T1000 (cell line): ENCODE results near the gene HHATL.

Experiments
- DNase-seq: peaks from one replicate; lab custom pipeline; 2025; ENCODE audit warnings: mixed read lengths; lab: John Stamatoyannopoulos, UW

Gene HHATL

DNA sequence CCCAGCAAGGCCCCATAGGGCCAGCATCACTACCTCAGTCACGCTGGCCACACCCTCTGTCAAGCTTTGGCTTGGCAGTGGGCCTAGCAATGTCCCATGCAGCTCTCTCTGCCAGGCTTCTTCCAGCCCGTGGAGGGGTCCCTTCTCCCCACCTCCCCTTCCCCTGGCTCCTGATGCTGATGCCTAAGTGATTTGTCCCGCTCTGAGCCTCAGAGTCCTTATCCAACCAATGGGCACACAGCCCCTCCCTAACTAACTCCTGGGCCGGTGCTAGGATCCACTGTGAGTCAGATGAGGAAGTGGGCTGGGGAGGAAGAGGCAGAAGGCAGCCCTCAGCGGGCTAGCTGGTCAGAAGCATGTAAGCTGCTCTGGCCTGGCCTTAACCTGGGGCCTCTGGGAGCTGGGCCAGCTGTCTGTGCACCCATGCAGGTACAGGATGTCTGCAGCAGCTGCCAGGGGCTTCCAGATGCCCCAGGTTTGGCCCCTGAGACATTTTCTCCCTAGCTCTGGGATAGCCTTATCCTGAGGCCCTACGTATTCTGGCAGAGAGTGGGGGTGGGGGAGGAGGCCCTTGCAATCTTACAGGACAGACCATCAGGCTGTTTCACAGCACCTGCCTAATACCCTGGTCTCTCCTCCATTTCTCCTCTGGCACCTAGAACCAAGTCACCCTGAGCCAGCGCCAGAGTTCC is 49.8 kb downstream of the HHATL start:
- DNase-seq, result peak; percentile 30

DNA sequence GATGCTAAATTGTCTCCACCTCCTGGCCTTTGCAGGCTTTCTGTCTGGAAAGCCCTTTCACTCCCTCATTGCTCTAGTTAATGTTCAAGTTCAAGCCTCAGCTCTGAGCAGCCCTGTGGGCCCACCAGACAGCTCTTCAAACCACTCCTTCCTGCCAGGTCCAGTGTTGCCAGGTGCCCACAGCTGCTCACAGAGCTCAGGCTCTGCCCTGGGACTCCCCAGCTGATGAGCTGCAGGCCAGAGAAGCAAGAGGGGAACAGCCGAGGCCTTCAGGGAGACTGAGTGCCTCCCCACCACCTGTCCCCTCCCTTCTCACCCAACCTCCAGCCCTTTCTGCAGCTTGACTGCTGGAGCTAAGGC is 50.4 kb downstream of the HHATL start:
- DNase-seq, result no peak

DNA sequence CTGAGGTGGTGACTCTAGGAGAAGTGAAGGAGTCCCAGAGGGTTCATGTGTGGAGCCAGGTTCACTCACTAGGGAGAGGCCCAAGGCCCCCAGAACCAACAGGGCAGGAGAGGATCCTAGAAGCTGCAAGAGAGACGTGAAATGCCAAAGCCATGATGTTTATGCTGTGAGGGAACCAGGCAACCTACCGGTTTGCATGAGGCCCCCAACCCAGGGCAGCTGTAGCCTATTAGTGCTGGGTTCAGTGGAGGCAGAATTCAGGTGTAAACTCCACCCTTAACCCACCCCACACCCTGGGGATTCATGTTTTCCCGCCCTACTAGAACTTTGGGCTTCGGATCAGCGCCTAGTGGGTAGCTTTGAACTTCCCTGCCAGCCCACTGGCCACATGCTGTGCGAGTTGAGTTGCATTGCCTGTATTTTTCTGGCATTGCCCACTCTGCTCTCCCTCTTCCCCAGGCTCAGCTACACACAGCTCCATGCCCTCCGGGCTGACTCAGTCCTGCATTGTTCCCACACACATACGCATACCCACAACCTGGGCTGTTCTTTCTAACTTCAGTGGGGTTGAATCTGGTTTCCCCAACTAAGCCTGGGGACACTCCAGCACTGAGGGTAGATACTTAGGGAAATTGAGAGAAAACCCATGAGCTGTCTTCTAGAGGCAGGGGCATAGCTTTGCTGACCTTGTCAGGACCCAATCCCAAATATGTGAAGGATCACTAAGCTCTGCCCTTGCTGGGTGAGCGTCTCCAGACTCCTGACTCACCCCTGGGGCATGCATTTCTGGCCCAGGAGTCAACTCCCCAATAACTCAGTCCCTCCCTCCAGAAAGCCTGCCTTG is 51.1 kb downstream of the HHATL start:
- DNase-seq, result peak; percentile 62

DNA sequence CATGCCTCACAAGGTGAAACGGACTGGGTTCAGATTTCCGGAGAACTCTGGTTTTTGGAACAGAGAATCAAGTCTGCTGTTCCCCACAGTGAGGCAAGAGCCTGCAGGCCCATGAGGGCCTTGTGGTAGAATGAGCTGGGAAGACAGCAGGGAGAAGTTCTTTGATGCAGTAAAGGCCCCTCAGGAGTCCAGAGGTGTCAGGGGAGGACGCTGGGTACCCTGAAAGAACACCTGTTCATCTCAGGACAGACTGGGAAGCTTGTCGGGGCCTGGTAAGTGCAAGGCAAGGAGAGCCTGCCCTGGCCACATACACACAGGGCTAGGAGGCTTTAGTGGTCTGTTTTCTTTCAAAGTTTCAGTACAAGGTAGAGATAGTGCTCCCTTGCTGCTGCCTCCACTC is 52.8 kb downstream of the HHATL start:
- no peak for DNase-seq

DNA sequence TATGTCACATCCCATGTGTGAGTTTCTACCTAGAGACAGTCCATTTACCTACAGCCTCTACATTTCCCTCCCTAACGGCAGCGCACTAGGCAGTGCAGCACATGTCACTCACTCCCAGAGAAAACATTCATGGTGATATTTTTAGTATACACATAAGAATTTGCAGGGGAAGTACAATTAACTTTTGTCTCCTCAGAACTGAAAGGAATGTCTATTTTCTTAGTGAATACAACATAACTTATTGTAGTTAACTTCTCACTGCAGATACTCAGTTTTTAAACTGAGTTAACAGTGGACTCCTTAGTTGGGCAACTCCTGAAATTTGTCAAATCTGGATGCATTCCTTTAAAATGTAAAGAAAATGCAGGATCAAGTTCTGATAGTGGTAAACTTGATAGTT is 53.6 kb downstream of the HHATL start:
- DNase-seq, result no peak

DNA sequence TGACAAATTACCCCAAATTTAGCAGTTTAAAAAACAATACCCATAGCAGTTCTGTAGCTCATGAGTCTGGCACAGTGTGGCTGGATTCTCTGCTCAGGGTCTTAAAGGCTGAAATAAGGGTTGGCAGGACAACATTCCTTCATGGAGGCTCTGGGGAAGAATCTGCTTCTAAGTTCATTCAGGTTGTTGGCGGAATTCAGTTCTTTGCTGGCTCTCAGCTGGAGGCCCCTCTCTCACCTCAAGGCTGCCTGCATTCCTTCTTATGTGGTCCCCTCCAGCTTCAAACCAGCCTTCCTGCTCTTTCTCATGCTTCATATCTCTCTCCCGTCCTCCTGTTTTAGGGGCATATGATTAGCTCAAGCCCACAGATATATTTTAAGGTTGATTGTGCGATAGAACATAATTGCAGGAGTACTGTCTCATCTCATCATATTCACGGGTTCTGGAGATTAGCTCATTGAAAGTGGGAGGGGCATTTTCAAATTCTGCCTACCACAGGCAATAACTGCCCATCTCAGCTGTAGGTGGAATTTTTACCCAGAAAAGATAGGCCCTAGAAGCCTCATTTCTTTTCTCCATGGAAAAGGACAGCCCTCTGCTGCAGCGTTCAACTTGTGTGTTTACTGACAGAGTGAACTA is 54.7 kb downstream of the HHATL start:
- DNase-seq, result no peak
